ENCODE results near the gene GNAI2.

DNA sequence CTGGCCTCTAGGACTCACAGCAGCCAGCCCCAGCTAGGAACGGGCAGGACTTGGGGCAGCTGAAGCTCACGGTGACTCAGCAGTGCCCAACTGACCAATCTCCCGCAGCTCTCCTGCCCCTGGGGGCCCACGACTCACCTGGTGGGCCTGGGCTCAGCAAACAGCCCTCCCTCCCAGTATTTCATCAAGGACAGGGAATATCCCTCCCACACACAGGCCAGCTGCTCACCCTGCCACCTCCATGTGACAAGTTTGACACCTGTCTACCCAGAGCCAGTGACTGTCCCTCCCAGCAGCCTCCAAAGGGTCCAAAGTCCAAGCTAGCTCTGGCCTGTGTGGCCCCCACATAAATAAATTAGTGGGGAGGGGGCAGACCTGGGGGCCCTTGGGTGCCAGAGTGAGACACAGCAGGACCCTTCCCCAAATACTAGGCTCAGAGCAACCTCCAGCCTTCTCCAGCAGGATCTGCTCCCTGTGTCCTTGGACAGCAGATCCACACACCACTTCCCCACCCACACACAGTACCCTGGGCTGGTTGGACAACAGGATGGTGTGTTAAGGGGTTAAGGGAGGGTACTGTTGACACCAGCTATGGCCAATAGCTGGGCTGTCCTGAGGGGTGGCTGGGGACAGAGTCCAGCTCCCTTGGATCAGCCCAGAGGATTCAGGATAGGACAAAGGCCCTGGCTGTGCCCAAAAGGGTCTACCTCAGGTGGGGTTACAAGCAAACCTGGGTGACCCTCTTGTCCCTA is 40.3 kb upstream of the GNAI2 start:
- TF ChIP-seq, protein P1, sequence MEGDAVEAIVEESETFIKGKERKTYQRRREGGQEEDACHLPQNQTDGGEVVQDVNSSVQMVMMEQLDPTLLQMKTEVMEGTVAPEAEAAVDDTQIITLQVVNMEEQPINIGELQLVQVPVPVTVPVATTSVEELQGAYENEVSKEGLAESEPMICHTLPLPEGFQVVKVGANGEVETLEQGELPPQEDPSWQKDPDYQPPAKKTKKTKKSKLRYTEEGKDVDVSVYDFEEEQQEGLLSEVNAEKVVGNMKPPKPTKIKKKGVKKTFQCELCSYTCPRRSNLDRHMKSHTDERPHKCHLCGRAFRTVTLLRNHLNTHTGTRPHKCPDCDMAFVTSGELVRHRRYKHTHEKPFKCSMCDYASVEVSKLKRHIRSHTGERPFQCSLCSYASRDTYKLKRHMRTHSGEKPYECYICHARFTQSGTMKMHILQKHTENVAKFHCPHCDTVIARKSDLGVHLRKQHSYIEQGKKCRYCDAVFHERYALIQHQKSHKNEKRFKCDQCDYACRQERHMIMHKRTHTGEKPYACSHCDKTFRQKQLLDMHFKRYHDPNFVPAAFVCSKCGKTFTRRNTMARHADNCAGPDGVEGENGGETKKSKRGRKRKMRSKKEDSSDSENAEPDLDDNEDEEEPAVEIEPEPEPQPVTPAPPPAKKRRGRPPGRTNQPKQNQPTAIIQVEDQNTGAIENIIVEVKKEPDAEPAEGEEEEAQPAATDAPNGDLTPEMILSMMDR (IDR thresholded peaks at IDR 0.05): no peak
- TF ChIP-seq POLR2A (IDR thresholded peaks at IDR 0.05): no peak

Measured in adrenal gland (tissue), 5 donors.